OCI-LY1 (cell line): ENCODE measurements around the gene CCDC186.

Source experiments
- CTCF ChIP-seq: fragments of 200-600 bp; sonication (generic), shearing (Covaris generic); IDR thresholded peaks from 2 replicates; pipeline ENCODE4 v1.5.1; 2017; ENCODE audit warnings: mild to moderate bottlenecking, antibody characterized with exemption, low read length, moderate library complexity, mixed read lengths
- EZH2 ChIP-seq: fragments of 200-600 bp; sonication (generic), shearing (Covaris generic); IDR thresholded peaks from 2 replicates; pipeline ENCODE4 v1.8.0; 2017; ENCODE audit warnings: borderline replicate concordance, mixed run types, mild to moderate bottlenecking, antibody characterized with exemption, low read length, moderate library complexity, mixed read lengths

DNA sequence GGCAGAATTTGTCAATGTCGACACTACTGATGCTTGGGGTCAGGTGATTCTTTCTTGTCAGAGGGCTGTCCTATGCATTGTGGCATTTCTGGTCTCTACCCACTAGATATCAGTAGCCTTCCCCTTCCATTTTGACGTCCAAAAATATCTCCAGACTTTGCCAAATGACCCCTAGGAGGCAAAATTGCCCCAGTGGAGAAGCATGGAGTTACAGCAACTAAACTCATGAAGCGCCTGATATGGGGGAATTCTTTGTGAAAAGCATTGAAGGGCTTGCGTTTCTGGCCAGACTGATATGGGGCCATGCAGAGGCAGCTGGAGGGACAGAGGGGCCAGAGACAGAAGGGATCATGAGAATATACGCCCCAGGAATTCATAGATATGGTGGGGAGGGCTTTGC is 86.7 kb downstream of the CCDC186 start:
- TF ChIP-seq CTCF (no peak), EZH2 (no peak)
